ENCODE measurements around the gene OTUD5. TPM values are rescaled to one million over a fixed set of nuclear protein-coding genes. Genes with fewer than 3 reads are reported as not detected.

The OTUD5 gene
- total RNA-seq, 1 donor from 2014 or later: 16.2 TPM

- Histone ChIP-seq H3K9me3 (ENCODE audit: control insufficient read depth in 3 of 3, low read length in 3 of 3) (no peaks in the 10 kb centered on the region), H3K27ac (ENCODE audit: low read depth, low read length) (no peak overlapping the region), H3K27me3 (ENCODE audit: control insufficient read depth in 3 of 3, insufficient read depth in 3 of 3, low read length in 3 of 3) (no peaks in the 10 kb centered on the region), H3K36me3 (ENCODE audit: control insufficient read depth in 3 of 3, insufficient read depth in 3 of 3, low read length in 3 of 3) (peaks cover 4 to 16% (median 12%) of the 10 kb centered on the region in 3 donors), H3K9ac (ENCODE audit: low read depth in 1 of 3, low read length in 3 of 3) (no peak overlapping the region), H3K4me3 (ENCODE audit: low read length in 3 of 3) (no peak overlapping the region), H3K4me1 (ENCODE audit: control insufficient read depth in 3 of 3, insufficient read depth in 3 of 3, low read length in 3 of 3) (peaks cover 14 to 22% (median 19%) of the 10 kb centered on the region in 3 donors)
Measured at GRCh38 chrX:48939524-48940228, 17.7 kb downstream of the OTUD5 start.

GRCh38 chrX:48938721-48939425 is 18.5 kb downstream of the OTUD5 start:
- H3K27me3 ChIP-seq (ENCODE audit: control insufficient read depth in 3 of 3, insufficient read depth in 3 of 3, low read length in 3 of 3): no peaks in the 10 kb centered on the region
- peaks cover 10 to 23% (median 20%) of the 10 kb centered on the region in 3 donors for H3K36me3 ChIP-seq (ENCODE audit: control insufficient read depth in 3 of 3, insufficient read depth in 3 of 3, low read length in 3 of 3)
- peaks cover 14 to 20% (median 19%) of the 10 kb centered on the region in 3 donors for H3K4me1 ChIP-seq (ENCODE audit: control insufficient read depth in 3 of 3, insufficient read depth in 3 of 3, low read length in 3 of 3)
- no peak overlapping the region for H3K27ac ChIP-seq (ENCODE audit: low read depth, low read length)
- no peak overlapping the region for H3K9ac ChIP-seq (ENCODE audit: low read depth in 1 of 3, low read length in 3 of 3)
- no peaks in the 10 kb centered on the region for H3K9me3 ChIP-seq (ENCODE audit: control insufficient read depth in 3 of 3, low read length in 3 of 3)
- H3K4me3 ChIP-seq (ENCODE audit: low read length in 3 of 3): no peak overlapping the region

GRCh38 chrX:48937054-48937907 is 20.1 kb downstream of the OTUD5 start:
- no peak overlapping the region for H3K9ac ChIP-seq (ENCODE audit: low read depth in 1 of 3, low read length in 3 of 3)
- no peak overlapping the region for H3K27ac ChIP-seq (ENCODE audit: low read depth, low read length)
- H3K9me3 ChIP-seq (ENCODE audit: control insufficient read depth in 3 of 3, low read length in 3 of 3): no peaks in the 10 kb centered on the region
- no peaks in the 10 kb centered on the region for H3K27me3 ChIP-seq (ENCODE audit: control insufficient read depth in 3 of 3, insufficient read depth in 3 of 3, low read length in 3 of 3)
- H3K4me1 ChIP-seq (ENCODE audit: control insufficient read depth in 3 of 3, insufficient read depth in 3 of 3, low read length in 3 of 3): peaks cover 14 to 19% (median 17%) of the 10 kb centered on the region in 3 donors
- H3K36me3 ChIP-seq (ENCODE audit: control insufficient read depth in 3 of 3, insufficient read depth in 3 of 3, low read length in 3 of 3): peaks cover 12 to 23% (median 18%) of the 10 kb centered on the region in 3 donors
- H3K4me3 ChIP-seq (ENCODE audit: low read length in 3 of 3): no peak overlapping the region

- Histone ChIP-seq H3K36me3 (ENCODE audit: control insufficient read depth in 3 of 3, insufficient read depth in 3 of 3, low read length in 3 of 3) (peaks cover 11 to 22% (median 18%) of the 10 kb centered on the region in 3 donors), H3K9me3 (ENCODE audit: control insufficient read depth in 3 of 3, low read length in 3 of 3) (no peaks in the 10 kb centered on the region), H3K27ac (ENCODE audit: low read depth, low read length) (no peak overlapping the region), H3K27me3 (ENCODE audit: control insufficient read depth in 3 of 3, insufficient read depth in 3 of 3, low read length in 3 of 3) (no peaks in the 10 kb centered on the region), H3K9ac (ENCODE audit: low read depth in 1 of 3, low read length in 3 of 3) (no peak overlapping the region), H3K4me1 (ENCODE audit: control insufficient read depth in 3 of 3, insufficient read depth in 3 of 3, low read length in 3 of 3) (peaks cover 14 to 19% (median 15%) of the 10 kb centered on the region in 3 donors), H3K4me3 (ENCODE audit: low read length in 3 of 3) (no peak overlapping the region)
Measured at GRCh38 chrX:48936429-48937053, 20.9 kb downstream of the OTUD5 start.

GRCh38 chrX:48935301-48935670 is 22.1 kb downstream of the OTUD5 start:
- H3K9me3 ChIP-seq (ENCODE audit: control insufficient read depth in 3 of 3, low read length in 3 of 3): no peaks in the 10 kb centered on the region
- H3K4me3 ChIP-seq (ENCODE audit: low read length in 3 of 3): no peak overlapping the region
- no peak overlapping the region for H3K9ac ChIP-seq (ENCODE audit: low read depth in 1 of 3, low read length in 3 of 3)
- H3K27me3 ChIP-seq (ENCODE audit: control insufficient read depth in 3 of 3, insufficient read depth in 3 of 3, low read length in 3 of 3): no peaks in the 10 kb centered on the region
- H3K27ac ChIP-seq (ENCODE audit: low read depth, low read length): no peak overlapping the region
- H3K36me3 ChIP-seq (ENCODE audit: control insufficient read depth in 3 of 3, insufficient read depth in 3 of 3, low read length in 3 of 3): peaks cover 11 to 27% (median 15%) of the 10 kb centered on the region in 3 donors
- peaks cover 10 to 14% (median 11%) of the 10 kb centered on the region in 3 donors for H3K4me1 ChIP-seq (ENCODE audit: control insufficient read depth in 3 of 3, insufficient read depth in 3 of 3, low read length in 3 of 3)

- peaks cover 11 to 29% (median 15%) of the 10 kb centered on the region in 3 donors for H3K36me3 ChIP-seq (ENCODE audit: control insufficient read depth in 3 of 3, insufficient read depth in 3 of 3, low read length in 3 of 3)
- peaks cover 5 to 9% (median 8%) of the 10 kb centered on the region in 3 donors for H3K4me1 ChIP-seq (ENCODE audit: control insufficient read depth in 3 of 3, insufficient read depth in 3 of 3, low read length in 3 of 3)
- no peaks in the 10 kb centered on the region for H3K9me3 ChIP-seq (ENCODE audit: control insufficient read depth in 3 of 3, low read length in 3 of 3)
- no peaks in the 10 kb centered on the region for H3K27me3 ChIP-seq (ENCODE audit: control insufficient read depth in 3 of 3, insufficient read depth in 3 of 3, low read length in 3 of 3)
- no peak overlapping the region for H3K27ac ChIP-seq (ENCODE audit: low read depth, low read length)
- H3K4me3 ChIP-seq (ENCODE audit: low read length in 3 of 3): no peak overlapping the region
- H3K9ac ChIP-seq (ENCODE audit: low read depth in 1 of 3, low read length in 3 of 3): no peak overlapping the region
Measured at GRCh38 chrX:48934581-48935300, 22.7 kb downstream of the OTUD5 start.

- peaks cover 11 to 27% (median 15%) of the 10 kb centered on the region in 3 donors for H3K36me3 ChIP-seq (ENCODE audit: control insufficient read depth in 3 of 3, insufficient read depth in 3 of 3, low read length in 3 of 3)
- H3K4me3 ChIP-seq (ENCODE audit: low read length in 3 of 3): no peak overlapping the region
- H3K9ac ChIP-seq (ENCODE audit: low read depth in 1 of 3, low read length in 3 of 3): no peak overlapping the region
- no peaks in the 10 kb centered on the region for H3K27me3 ChIP-seq (ENCODE audit: control insufficient read depth in 3 of 3, insufficient read depth in 3 of 3, low read length in 3 of 3)
- no peaks in the 10 kb centered on the region for H3K9me3 ChIP-seq (ENCODE audit: control insufficient read depth in 3 of 3, low read length in 3 of 3)
- peaks cover 0 to 8% (median 2%) of the 10 kb centered on the region in 3 donors for H3K4me1 ChIP-seq (ENCODE audit: control insufficient read depth in 3 of 3, insufficient read depth in 3 of 3, low read length in 3 of 3)
- no peak overlapping the region for H3K27ac ChIP-seq (ENCODE audit: low read depth, low read length)
Measured at GRCh38 chrX:48933757-48934156, 23.6 kb downstream of the OTUD5 start.

- no peak overlapping the region for H3K9ac ChIP-seq (ENCODE audit: low read depth in 1 of 3, low read length in 3 of 3)
- H3K4me1 ChIP-seq (ENCODE audit: control insufficient read depth in 3 of 3, insufficient read depth in 3 of 3, low read length in 3 of 3): no peaks in the 10 kb centered on the region
- H3K9me3 ChIP-seq (ENCODE audit: control insufficient read depth in 3 of 3, low read length in 3 of 3): no peaks in the 10 kb centered on the region
- H3K36me3 ChIP-seq (ENCODE audit: control insufficient read depth in 3 of 3, insufficient read depth in 3 of 3, low read length in 3 of 3): peaks cover 15 to 32% (median 19%) of the 10 kb centered on the region in 3 donors
- no peaks in the 10 kb centered on the region for H3K27me3 ChIP-seq (ENCODE audit: control insufficient read depth in 3 of 3, insufficient read depth in 3 of 3, low read length in 3 of 3)
- no peak overlapping the region for H3K4me3 ChIP-seq (ENCODE audit: low read length in 3 of 3)
- H3K27ac ChIP-seq (ENCODE audit: low read depth, low read length): no peak overlapping the region
Measured at GRCh38 chrX:48927736-48928382, 29.5 kb downstream of the OTUD5 start.

GRCh38 chrX:48927123-48927522 is 30.3 kb downstream of the OTUD5 start:
- Histone ChIP-seq H3K27ac (ENCODE audit: low read depth, low read length) (no peak overlapping the region), H3K9ac (ENCODE audit: low read depth in 1 of 3, low read length in 3 of 3) (no peak overlapping the region), H3K36me3 (ENCODE audit: control insufficient read depth in 3 of 3, insufficient read depth in 3 of 3, low read length in 3 of 3) (peaks cover 17 to 36% (median 22%) of the 10 kb centered on the region in 3 donors), H3K4me1 (ENCODE audit: control insufficient read depth in 3 of 3, insufficient read depth in 3 of 3, low read length in 3 of 3) (no peaks in the 10 kb centered on the region), H3K9me3 (ENCODE audit: control insufficient read depth in 3 of 3, low read length in 3 of 3) (no peaks in the 10 kb centered on the region), H3K27me3 (ENCODE audit: control insufficient read depth in 3 of 3, insufficient read depth in 3 of 3, low read length in 3 of 3) (no peaks in the 10 kb centered on the region), H3K4me3 (ENCODE audit: low read length in 3 of 3) (no peak overlapping the region)
